Loucy (cell line): ENCODE data around the gene IGHMBP2.

Experiments used
- H2AFZ ChIP-seq: fragments of 200-600 bp; sonication (generic); 2 replicates; pipeline ENCODE4 v1.6.0; 2016; ENCODE audit warnings: antibody characterized with exemption, mild to moderate bottlenecking, low read length, moderate library complexity
- H3F3A ChIP-seq: fragments of 200-600 bp; 2 replicates; pipeline ENCODE4 v1.6.0; 2016; ENCODE audit warnings: antibody characterized with exemption, low read depth, mild to moderate bottlenecking
- H3K27me3 ChIP-seq: fragments of 200-600 bp; sonication (generic); 2 replicates; pipeline ENCODE4 v1.6.1; 2014; ENCODE audit warnings: low read length, mild to moderate bottlenecking; ENCODE audit not compliant: insufficient read depth, poor library complexity, severe bottlenecking
- H3K36me3 ChIP-seq: fragments of 200-600 bp; sonication (generic); 2 replicates; pipeline ENCODE4 v1.6.1; 2016; ENCODE audit warnings: low read length; ENCODE audit not compliant: insufficient read depth
- H3K4me1 ChIP-seq: fragments of 200-600 bp; sonication (generic); 2 replicates; pipeline ENCODE4 v1.5.1; 2014; ENCODE audit warnings: low read length, mild to moderate bottlenecking; ENCODE audit not compliant: insufficient read depth, poor library complexity, severe bottlenecking
- H3K4me2 ChIP-seq: fragments of 200-600 bp; sonication (generic); 2 replicates; pipeline ENCODE4 v1.6.0; 2014; ENCODE audit warnings: antibody characterized with exemption, low read length, low read depth, mild to moderate bottlenecking; ENCODE audit not compliant: poor library complexity, severe bottlenecking
- H3K4me3 ChIP-seq: fragments of 200-600 bp; sonication (generic); 2 replicates; pipeline ENCODE4 v1.5.1; 2014; ENCODE audit warnings: low read length, mild to moderate bottlenecking, mixed read lengths; ENCODE audit not compliant: poor library complexity, severe bottlenecking
- H3K79me2 ChIP-seq: fragments of 200-600 bp; sonication (generic); 2 replicates; pipeline ENCODE4 v1.6.1; 2014; ENCODE audit warnings: low read length; ENCODE audit not compliant: insufficient read depth
- H3K9ac ChIP-seq: fragments of 200-600 bp; sonication (generic); 2 replicates; pipeline ENCODE4 v1.6.0; 2014; ENCODE audit warnings: mild to moderate bottlenecking, low read depth, low read length, moderate library complexity; ENCODE audit not compliant: poor library complexity, severe bottlenecking
- H3K9me2 ChIP-seq: fragments of 200-600 bp; sonication (generic); replicated peaks from 2 replicates; pipeline ENCODE4 v1.6.1; 2016; ENCODE audit warnings: low read depth, low read length, mixed read lengths
- H3K9me3 ChIP-seq: fragments of 200-600 bp; sonication (generic); 2 replicates; pipeline ENCODE4 v1.6.1; 2014; ENCODE audit warnings: mild to moderate bottlenecking, antibody characterized with exemption, low read length, low read depth; ENCODE audit not compliant: insufficient read depth
- H4K20me1 ChIP-seq: fragments of 200-600 bp; sonication (generic); 2 replicates; pipeline ENCODE4 v1.6.0; 2014; ENCODE audit warnings: antibody characterized with exemption, low read length, mild to moderate bottlenecking; ENCODE audit not compliant: insufficient read depth, poor library complexity, severe bottlenecking
- CTCF ChIP-seq: fragments of 200-600 bp; sonication (generic); conservative IDR thresholded peaks from 2 replicates; pipeline ENCODE4 v1.5.1; 2014; ENCODE audit warnings: mild to moderate bottlenecking, antibody characterized with exemption, low read length
- EZH2phosphoT487 ChIP-seq: fragments of 200-600 bp; IDR thresholded peaks from 2 replicates; pipeline ENCODE4 v1.6.1; 2018; ENCODE audit warnings: antibody characterized with exemption, mild to moderate bottlenecking, moderate library complexity, borderline replicate concordance

Gene IGHMBP2

GRCh38 chr11:68930991-68931855 is 27.5 kb downstream of the IGHMBP2 start:
- H3K4me1 ChIP-seq: no peaks in the 10 kb centered on the region
- H3K9me3 ChIP-seq: peaks cover under 1% of the 10 kb centered on the region; the same call in 1 of the 2 replicates
- H3K9me2 ChIP-seq: no peaks in the 10 kb centered on the region
- H3K9ac ChIP-seq: no peak overlapping the region
- no peaks in the 10 kb centered on the region for H3K27me3 ChIP-seq
- no peaks in the 10 kb centered on the region for H3F3A ChIP-seq
- H4K20me1 ChIP-seq: no peaks in the 10 kb centered on the region
- H3K79me2 ChIP-seq: no peaks in the 10 kb centered on the region
- H3K4me2 ChIP-seq: no peak overlapping the region
- H3K4me3 ChIP-seq: no peak overlapping the region
- H3K36me3 ChIP-seq: peaks cover 67% of the 10 kb centered on the region; the same call in 1 of the 2 replicates
- no peak overlapping the region for H2AFZ ChIP-seq
- TF ChIP-seq EZH2phosphoT487 (no peak), CTCF (no peak)

GRCh38 chr11:68931911-68932310 is 28.2 kb downstream of the IGHMBP2 start:
- Histone ChIP-seq H3K27me3 (no peaks in the 10 kb centered on the region), H3K79me2 (no peaks in the 10 kb centered on the region), H3K9me2 (no peaks in the 10 kb centered on the region), H3K4me2 (no peak overlapping the region), H4K20me1 (no peaks in the 10 kb centered on the region), H3K4me1 (no peaks in the 10 kb centered on the region), H3K9me3 (no peaks in the 10 kb centered on the region), H3K9ac (no peak overlapping the region), H2AFZ (no peak overlapping the region), H3K4me3 (no peak overlapping the region), H3K36me3 (peaks cover 63% of the 10 kb centered on the region; the same call in 1 of the 2 replicates), H3F3A (no peaks in the 10 kb centered on the region)
- TF ChIP-seq CTCF (no peak), EZH2phosphoT487 (no peak)

GRCh38 chr11:68932358-68932757 is 28.7 kb downstream of the IGHMBP2 start:
- Histone ChIP-seq H3F3A (no peaks in the 10 kb centered on the region), H3K4me2 (no peak overlapping the region), H3K4me1 (no peaks in the 10 kb centered on the region), H4K20me1 (no peaks in the 10 kb centered on the region), H3K4me3 (no peak overlapping the region), H3K27me3 (no peaks in the 10 kb centered on the region), H3K36me3 (peaks cover 63% of the 10 kb centered on the region; the same call in 1 of the 2 replicates), H3K79me2 (no peaks in the 10 kb centered on the region), H3K9me2 (no peaks in the 10 kb centered on the region), H2AFZ (no peak overlapping the region), H3K9ac (no peak overlapping the region), H3K9me3 (no peaks in the 10 kb centered on the region)
- TF ChIP-seq EZH2phosphoT487 (no peak), CTCF (no peak)
